NT2/D1 (cell line): Measurements from ENCODE around the gene S100A9.

Experiments
- DNase-seq: peaks from one replicate; pipeline ENCODE4 v3.0.0-alpha.2; 2011; ENCODE audit warnings: low read depth, low spot score
- H3K27me3 ChIP-seq: 2 replicates; pipeline ENCODE4 v1.6.0; 2011; ENCODE audit warnings: mild to moderate bottlenecking; ENCODE audit not compliant: insufficient read length, insufficient read depth
- H3K36me3 ChIP-seq: 2 replicates; pipeline ENCODE4 v1.6.1; 2011; ENCODE audit warnings: mild to moderate bottlenecking, low read length, mixed read lengths; ENCODE audit not compliant: insufficient read depth, insufficient read length
- H3K4me1 ChIP-seq: 2 replicates; pipeline ENCODE4 v1.5.1; 2011; ENCODE audit not compliant: insufficient read depth, insufficient read length
- H3K4me3 ChIP-seq: 2 replicates; pipeline ENCODE4 v1.5.1; 2011; ENCODE audit warnings: low read depth; ENCODE audit not compliant: insufficient read length
- H3K9ac ChIP-seq: 2 replicates; pipeline ENCODE4 v1.6.0; 2011; ENCODE audit warnings: low read depth; ENCODE audit not compliant: insufficient read length
- H3K9me3 ChIP-seq: 2 replicates; pipeline ENCODE4 v1.5.1; 2011; ENCODE audit warnings: mild to moderate bottlenecking, low read length; ENCODE audit not compliant: insufficient read depth
- SUZ12 ChIP-seq: IDR thresholded peaks from 2 replicates; pipeline ENCODE4 v1.6.1; 2011; ENCODE audit not compliant: insufficient read length, insufficient read depth; ENCODE audit errors: extremely low read depth
- YY1 ChIP-seq: IDR thresholded peaks from 2 replicates; pipeline ENCODE4 v1.6.1; 2011; ENCODE audit not compliant: insufficient read length, insufficient read depth
- ZNF274 ChIP-seq: IDR thresholded peaks from 2 replicates; pipeline ENCODE4 v1.6.1; 2011; ENCODE audit warnings: mild to moderate bottlenecking, low read depth, low read length

The S100A9 gene

GRCh38 chr1:153395776-153396175 is 38.1 kb downstream of the S100A9 start:
- no peak overlapping the region for H3K9ac ChIP-seq
- no peaks in the 10 kb centered on the region for H3K27me3 ChIP-seq
- H3K4me1 ChIP-seq: peaks cover 8% of the 10 kb centered on the region
- H3K4me3 ChIP-seq: no peak overlapping the region
- no peak for DNase-seq
- TF ChIP-seq ZNF274: no peak
- no peak for TF ChIP-seq YY1
- TF ChIP-seq SUZ12: no peak
- H3K36me3 ChIP-seq: no peaks in the 10 kb centered on the region
- no peaks in the 10 kb centered on the region for H3K9me3 ChIP-seq

- DNase-seq: no peak
- no peak overlapping the region for H3K9ac ChIP-seq
- H3K36me3 ChIP-seq: no peaks in the 10 kb centered on the region
- no peak for TF ChIP-seq SUZ12
- no peak for TF ChIP-seq ZNF274
- no peak for TF ChIP-seq YY1
- H3K9me3 ChIP-seq: no peaks in the 10 kb centered on the region
- H3K4me1 ChIP-seq: peaks cover 8% of the 10 kb centered on the region
- no peak overlapping the region for H3K4me3 ChIP-seq
- no peaks in the 10 kb centered on the region for H3K27me3 ChIP-seq
Observed at GRCh38 chr1:153396461-153396860, 38.8 kb downstream of the S100A9 start.

GRCh38 chr1:153397051-153397923 is 39.6 kb downstream of the S100A9 start:
- Histone ChIP-seq H3K9ac (no peak overlapping the region), H3K36me3 (no peaks in the 10 kb centered on the region), H3K27me3 (no peaks in the 10 kb centered on the region), H3K9me3 (no peaks in the 10 kb centered on the region), H3K4me3 (no peak overlapping the region), H3K4me1 (peaks cover 8% of the 10 kb centered on the region)
- DNase-seq: no peak
- no peak for TF ChIP-seq YY1
- TF ChIP-seq SUZ12: no peak
- no peak for TF ChIP-seq ZNF274

- no peaks in the 10 kb centered on the region for H3K27me3 ChIP-seq
- H3K4me1 ChIP-seq: peaks cover 8% of the 10 kb centered on the region
- no peaks in the 10 kb centered on the region for H3K36me3 ChIP-seq
- H3K4me3 ChIP-seq: no peak overlapping the region
- TF ChIP-seq YY1 (no peak), SUZ12 (no peak), ZNF274 (no peak)
- DNase-seq: no peak
- H3K9ac ChIP-seq: no peak overlapping the region
- H3K9me3 ChIP-seq: no peaks in the 10 kb centered on the region
Observed at GRCh38 chr1:153397924-153398651, 40.4 kb downstream of the S100A9 start.

- Histone ChIP-seq H3K9ac (no peak overlapping the region), H3K27me3 (no peaks in the 10 kb centered on the region), H3K4me1 (peaks cover 10% of the 10 kb centered on the region)
Observed at GRCh38 chr1:153399401-153400055, 41.9 kb downstream of the S100A9 start.

GRCh38 chr1:153400244-153400643 is 42.6 kb downstream of the S100A9 start:
- TF ChIP-seq YY1 (no peak), ZNF274 (no peak), SUZ12 (no peak)
- H3K36me3 ChIP-seq: no peaks in the 10 kb centered on the region
- H3K9ac ChIP-seq: no peak overlapping the region
- H3K27me3 ChIP-seq: no peaks in the 10 kb centered on the region
- H3K4me1 ChIP-seq: peaks cover 9% of the 10 kb centered on the region
- DNase-seq: no peak
- H3K9me3 ChIP-seq: peaks cover 12% of the 10 kb centered on the region; the same call in 1 of the 2 replicates
- H3K4me3 ChIP-seq: no peak overlapping the region

More at GRCh38 chr1:153399401-153400055, 41.9 kb downstream of the S100A9 start:
- Histone ChIP-seq H3K9me3 (peaks cover 6% of the 10 kb centered on the region; the same call in 1 of the 2 replicates), H3K4me3 (no peak overlapping the region), H3K36me3 (no peaks in the 10 kb centered on the region)
- DNase-seq: no peak
- TF ChIP-seq ZNF274: no peak
- TF ChIP-seq YY1: no peak
- TF ChIP-seq SUZ12: no peak
